GM18861 (cell line): ENCODE measurements around the gene RNF14.
"Not testable (repeated sequence)": the region's sequence is repeated elsewhere in the genome, so short reads cannot be mapped to it uniquely, and the experiment has no call there.

Experiments
- ATAC-seq: cut with Tn5 transposase; IDR thresholded peaks from one replicate; pipeline ENCODE4 v1.9.1; 2021; ENCODE audit not compliant: unreplicated experiment

The RNF14 gene

GRCh38 chr5:142012792-142013388 lies 44.0 kb downstream of the RNF14 start, which contains the start of gene GNPDA1:
Gene GNPDA1 (minus strand): TSS chr5:142013027. CDS start chr5:142012035, 992 bp downstream.
- ATAC-seq = peak; percentile 45

- no peak for ATAC-seq
These were observed 45.0 kb downstream of the RNF14 start for GRCh38 chr5:142013734-142014521.

- ATAC-seq = peak; percentile 25
These were observed 46.1 kb downstream of the RNF14 start for GRCh38 chr5:142014911-142015584.

- peak; percentile 31 for ATAC-seq
These were observed 47.1 kb downstream of the RNF14 start for GRCh38 chr5:142015781-142016533.

- ATAC-seq = peak; percentile 26
These were observed 47.7 kb downstream of the RNF14 start for GRCh38 chr5:142016556-142016955.

- ATAC-seq = peak; percentile 44
These were observed 49.0 kb downstream of the RNF14 start for GRCh38 chr5:142017832-142018427.

GRCh38 chr5:142020122-142020659 lies 51.3 kb downstream of the RNF14 start:
- ATAC-seq = no peak

GRCh38 chr5:142023836-142024235 lies 54.9 kb downstream of the RNF14 start:
- ATAC-seq = no peak

GRCh38 chr5:142024771-142025304 lies 55.9 kb downstream of the RNF14 start:
- ATAC-seq = peak; percentile 99

GRCh38 chr5:142025637-142026036 lies 56.7 kb downstream of the RNF14 start:
- ATAC-seq = no peak

GRCh38 chr5:142032150-142032549 lies 63.2 kb downstream of the RNF14 start:
- no peak for ATAC-seq

GRCh38 chr5:142032747-142033631 lies 64.1 kb downstream of the RNF14 start:
- ATAC-seq = no peak

- not testable (repeated sequence) for ATAC-seq
These were observed 65.0 kb downstream of the RNF14 start for GRCh38 chr5:142033632-142034567.

GRCh38 chr5:142034994-142035393 lies 66.1 kb downstream of the RNF14 start:
- no peak for ATAC-seq

GRCh38 chr5:142036918-142037317 lies 68.0 kb downstream of the RNF14 start:
- no peak for ATAC-seq

- not testable (repeated sequence) for ATAC-seq
These were observed 68.7 kb downstream of the RNF14 start for GRCh38 chr5:142037599-142037998.

GRCh38 chr5:142038735-142039134 lies 69.8 kb downstream of the RNF14 start:
- no peak for ATAC-seq
